Left forelimb (tissue), 1 donor: ENCODE measurements around the gene CCN2.
"Not testable (repeated sequence)": the region's sequence is repeated elsewhere in the genome, so short reads cannot be mapped to it uniquely, and the experiment has no call there.

Experiments used
- DNase-seq: peaks from one replicate; pipeline ENCODE4 v3.0.0-alpha.2; 2018; ENCODE audit warnings: low spot score

Gene CCN2

GRCh38 chr6:131909408-131910218 lies 41.6 kb downstream of the CCN2 start:
- peak; percentile 74 for DNase-seq

DNA sequence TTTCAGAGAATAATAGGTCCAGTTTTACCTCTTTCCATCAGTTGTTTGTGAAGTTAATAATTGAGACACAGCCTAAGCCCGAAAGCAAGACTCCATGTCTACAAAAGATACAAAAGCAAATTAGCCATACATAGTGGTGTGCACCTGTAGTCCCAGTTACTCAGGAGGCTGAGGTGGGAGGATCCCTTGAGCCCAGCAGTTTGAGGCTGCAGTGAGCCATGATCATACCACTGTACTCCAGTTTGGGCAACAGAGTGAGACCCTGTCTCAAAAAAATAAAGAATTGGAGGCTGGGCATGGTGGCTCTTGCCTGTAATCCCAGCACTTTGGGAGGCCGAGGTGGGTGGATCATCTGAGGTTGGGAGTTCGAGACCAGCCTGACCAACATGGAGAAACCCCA lies 42.4 kb downstream of the CCN2 start:
- not testable (repeated sequence) for DNase-seq

- not testable (repeated sequence) for DNase-seq
These were observed 47.4 kb downstream of the CCN2 start for GRCh38 chr6:131903734-131904133.

DNA sequence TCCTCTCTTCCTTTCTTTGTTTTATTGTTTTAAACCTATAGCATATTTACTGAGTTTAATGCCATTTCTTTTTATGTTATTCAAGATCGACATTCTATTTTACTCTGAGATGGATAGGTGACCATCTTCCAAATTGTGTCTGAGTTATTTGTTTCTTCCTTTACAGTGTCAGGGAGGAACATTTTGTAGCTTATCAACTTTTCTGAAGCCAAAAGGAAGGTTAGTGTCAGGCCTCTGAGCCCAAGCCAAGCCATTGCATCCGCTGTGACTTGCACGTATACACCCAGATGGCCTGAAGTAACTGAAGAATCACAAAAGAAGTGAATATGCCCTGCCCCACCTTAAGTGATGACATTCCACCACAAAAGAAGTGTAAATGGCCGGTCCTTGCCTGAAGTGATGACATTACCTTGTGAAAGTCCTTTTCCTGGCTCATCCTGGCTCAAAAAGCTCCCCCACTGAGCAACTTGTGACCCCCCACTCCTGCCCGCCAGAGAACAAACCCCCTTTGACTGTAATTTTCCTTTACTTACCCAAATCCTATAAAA lies 49.8 kb downstream of the CCN2 start:
- DNase-seq, result not testable (repeated sequence)

GRCh38 chr6:131900231-131900630 lies 50.9 kb downstream of the CCN2 start:
- DNase-seq, result no peak

- DNase-seq, result no peak
These were observed 52.5 kb downstream of the CCN2 start for GRCh38 chr6:131898718-131899117.
